Stimulated activated naive CD4-positive, alpha-beta T cell treated with Interleukin-2 at 50 U/mL for 16 hours (primary cell): Measurements from ENCODE around the gene ALDH1A3.

Experiments
- DNase-seq: peaks from one replicate; lab custom pipeline; 2025; lab: John Stamatoyannopoulos, UW

ALDH1A3 gene

DNA sequence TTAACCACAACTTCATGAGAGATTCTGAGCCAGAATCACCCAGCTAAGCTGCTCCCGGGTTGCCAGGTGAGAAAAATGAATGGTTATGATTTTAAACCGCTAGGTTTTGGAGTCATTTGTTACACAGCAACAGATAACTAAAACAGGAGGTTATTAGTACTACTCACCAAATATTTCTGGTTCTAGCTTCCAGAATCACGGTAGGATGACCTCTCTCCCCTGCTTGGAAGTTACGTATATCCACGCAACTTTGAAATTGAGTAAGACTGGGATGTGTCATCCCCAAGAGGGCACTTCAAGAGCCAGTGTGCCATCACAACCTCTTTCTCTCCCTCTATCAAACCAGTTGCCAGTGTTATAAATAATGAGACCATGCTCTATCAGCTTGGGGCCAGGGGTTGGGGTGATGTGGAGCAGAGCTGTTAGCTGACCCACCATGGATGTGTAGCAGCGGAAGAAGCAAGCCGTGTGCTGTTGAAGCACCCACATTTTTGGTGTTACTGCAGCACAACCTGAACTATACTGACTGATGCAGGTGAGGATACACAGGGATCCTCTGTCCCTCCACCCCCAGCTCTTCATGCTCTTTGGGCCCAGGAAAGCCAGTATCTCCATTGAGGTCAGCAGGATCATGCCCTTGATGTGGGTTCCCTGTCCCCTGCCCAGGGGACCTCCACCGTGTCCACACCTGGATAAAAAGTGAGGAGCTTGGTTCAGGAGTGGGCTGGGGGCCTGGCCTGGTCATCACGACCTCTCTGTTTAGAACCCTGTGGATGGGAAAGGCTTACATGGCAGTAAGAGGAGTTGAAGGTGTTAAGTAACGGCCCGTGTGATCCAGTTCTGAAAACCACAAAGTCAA, 19.4 kb upstream of the ALDH1A3 start:
- no peak for DNase-seq

GRCh38 chr15:100860829-100861510, 18.7 kb upstream of the ALDH1A3 start:
- DNase-seq, result no peak

- DNase-seq, result no peak
Observed at GRCh38 chr15:100861511-100861991, 18.1 kb upstream of the ALDH1A3 start.

DNA sequence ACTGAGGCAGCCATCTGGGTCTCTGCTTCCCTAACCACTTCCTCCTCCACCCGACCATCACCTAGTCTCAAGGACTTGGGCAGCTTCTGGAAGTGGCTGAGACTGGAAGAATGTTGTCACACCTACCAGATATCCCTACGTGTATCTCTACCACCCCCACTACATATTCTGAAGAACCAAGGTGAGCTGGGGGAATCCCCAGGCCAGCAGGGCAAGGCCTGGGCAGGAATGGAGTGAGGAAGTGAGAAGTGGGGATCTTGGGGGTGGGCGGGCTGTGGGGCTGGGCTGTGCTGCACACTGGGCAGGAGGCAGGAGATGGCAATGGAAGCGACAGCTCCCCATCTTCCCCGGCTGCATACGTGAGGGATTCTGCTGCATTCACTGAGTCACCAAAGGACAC, 17.5 kb upstream of the ALDH1A3 start:
- no peak for DNase-seq

GRCh38 chr15:100863075-100863795, 16.4 kb upstream of the ALDH1A3 start:
- DNase-seq, result no peak

- no peak for DNase-seq
Observed at GRCh38 chr15:100863796-100864267, 15.8 kb upstream of the ALDH1A3 start.

DNA sequence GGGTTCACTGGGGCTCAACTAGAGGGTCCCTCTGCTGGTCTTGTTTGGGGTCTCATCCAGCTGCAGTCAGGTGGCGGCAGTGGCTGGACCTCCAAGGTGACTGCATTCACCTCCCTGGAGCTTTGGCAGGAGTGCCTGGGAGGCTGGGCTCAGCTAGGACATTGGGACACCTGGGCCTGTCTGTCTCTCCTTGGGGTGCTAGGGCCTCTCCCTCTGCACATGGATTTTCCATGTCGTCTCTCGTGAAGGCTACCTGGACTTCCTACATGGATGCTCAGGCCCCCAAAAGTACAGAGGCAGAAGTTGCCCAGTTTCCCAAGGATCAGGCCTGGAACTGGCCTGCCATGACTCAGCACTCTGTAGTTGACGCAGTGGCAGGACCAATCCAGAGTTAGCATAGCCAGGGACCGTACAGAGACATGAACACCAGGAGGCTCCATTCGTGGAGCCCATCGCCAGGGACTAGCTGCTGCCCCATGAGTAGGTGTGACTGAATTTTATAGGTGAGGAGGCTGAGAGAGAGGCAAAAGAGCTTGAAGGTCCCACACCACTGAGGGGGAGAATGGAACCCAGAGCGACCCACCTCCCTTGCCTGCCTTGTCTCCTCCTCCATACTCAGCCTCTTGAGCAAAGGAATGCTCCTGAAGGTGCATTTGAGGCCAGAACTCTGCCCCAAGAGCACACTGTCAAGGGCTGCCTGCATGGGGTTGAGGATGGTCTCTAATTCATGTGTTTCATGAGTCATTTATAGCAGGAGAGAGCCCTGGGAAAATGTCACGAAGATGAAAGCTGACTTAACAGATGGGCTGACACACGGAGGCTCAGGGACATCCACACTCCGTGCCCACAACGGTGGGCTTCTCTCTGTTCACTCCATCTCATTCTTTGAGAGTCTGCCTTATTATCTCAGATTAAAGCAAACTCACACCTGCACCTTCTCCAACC, 13.0 kb upstream of the ALDH1A3 start:
- no peak for DNase-seq

- DNase-seq, result no peak
Observed at GRCh38 chr15:100867433-100867832, 12.2 kb upstream of the ALDH1A3 start.

- no peak for DNase-seq
Observed at GRCh38 chr15:100869151-100869999, 10.3 kb upstream of the ALDH1A3 start.

GRCh38 chr15:100873029-100873677, 6.5 kb upstream of the ALDH1A3 start:
- DNase-seq, result peak; percentile 12

DNA sequence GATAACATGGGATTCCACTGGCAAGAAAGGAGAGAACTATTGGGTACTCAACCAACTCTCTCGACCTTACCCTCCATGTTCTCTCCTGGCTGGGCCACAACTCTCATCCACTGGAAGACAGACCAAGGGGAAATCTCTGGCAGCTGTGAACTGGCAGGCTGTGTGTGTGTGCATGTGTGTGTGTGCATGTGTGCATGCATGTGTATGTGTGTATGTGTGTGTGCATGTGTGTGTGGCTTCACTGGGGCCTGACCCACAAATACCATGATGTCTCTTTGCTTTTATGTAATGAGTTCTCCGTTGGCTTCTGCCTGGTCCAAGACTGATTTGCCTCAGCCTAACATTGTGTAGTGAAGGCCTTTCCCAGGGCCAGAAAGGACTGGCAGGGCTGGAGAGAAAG, 4.1 kb upstream of the ALDH1A3 start:
- DNase-seq, result no peak

GRCh38 chr15:100875976-100876375, 3.7 kb upstream of the ALDH1A3 start:
- no peak for DNase-seq

DNA sequence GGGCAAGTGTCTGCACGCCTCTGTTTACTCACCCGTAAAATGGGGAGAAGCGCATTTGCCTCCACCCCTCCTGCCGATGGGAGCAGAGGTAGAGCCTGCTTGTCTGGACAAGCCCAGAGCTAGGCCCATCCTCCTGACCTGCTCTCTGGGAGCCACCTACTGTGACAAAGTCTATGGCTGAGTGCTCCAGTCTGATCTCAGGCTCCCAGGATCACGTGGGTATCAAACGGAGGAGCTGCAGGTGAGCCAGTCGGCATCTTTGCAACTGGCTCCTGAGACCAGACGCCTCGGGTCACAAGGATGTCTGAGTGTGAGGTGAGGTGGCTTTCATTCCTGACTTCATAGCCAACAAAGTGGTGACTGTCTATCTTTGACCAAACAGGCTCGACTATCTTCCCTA, 2.1 kb upstream of the ALDH1A3 start:
- DNase-seq, result no peak

- no peak for DNase-seq
Observed at GRCh38 chr15:100878130-100878529, 1.5 kb upstream of the ALDH1A3 start.

- no peak for DNase-seq
Observed at GRCh38 chr15:100878648-100879047, 983 bp upstream of the ALDH1A3 start.

DNA sequence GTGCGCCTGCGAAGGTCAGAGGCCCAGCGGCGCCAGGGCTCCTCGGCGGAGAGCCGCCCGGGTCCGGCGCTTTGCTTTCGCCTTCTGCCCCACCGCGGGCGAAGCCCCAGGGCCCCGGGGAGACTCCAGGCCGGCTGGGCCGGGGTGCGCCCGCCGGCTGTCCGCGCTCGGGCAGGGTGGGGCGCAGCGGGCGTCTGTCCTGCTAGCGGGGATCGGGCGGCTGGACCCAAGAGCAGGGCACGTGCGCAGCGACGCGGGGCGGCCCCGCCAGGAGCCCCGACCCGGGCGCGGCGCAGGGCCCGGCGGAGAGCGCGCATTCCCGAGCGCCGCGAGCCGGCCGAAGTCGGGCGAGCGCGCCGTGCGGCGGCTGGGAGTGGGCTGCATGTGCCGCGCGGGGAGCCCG, 569 bp upstream of the ALDH1A3 start:
- no peak for DNase-seq

- DNase-seq, result no peak
Observed at GRCh38 chr15:100880139-100880896, 687 bp downstream of the ALDH1A3 start.

GRCh38 chr15:100880897-100881242, 1.2 kb downstream of the ALDH1A3 start:
- no peak for DNase-seq
